MM.1S (cell line): ENCODE measurements around the gene CEP104.

ENCODE experiments used
- CTCF ChIP-seq: fragments of 300-600 bp; sonication (generic); IDR thresholded peaks from 2 replicates; pipeline ENCODE4 v1.5.1; 2016; ENCODE audit warnings: antibody characterized with exemption, low read length, mixed read lengths
- EZH2 ChIP-seq: fragments of 300-600 bp; sonication (generic); optimal IDR thresholded peaks from 2 replicates; pipeline ENCODE3; 2017; ENCODE audit warnings: low read depth, mild to moderate bottlenecking, antibody characterized with exemption, low read length, mixed read lengths
- EZH2phosphoT487 ChIP-seq: fragments of 300-600 bp; sonication (generic); IDR thresholded peaks from 2 replicates; pipeline ENCODE4 v1.6.1; 2018; ENCODE audit warnings: antibody characterized with exemption, low read length

GRCh38 chr1:3851292-3851691 is 5.7 kb downstream of the CEP104 start:
- no peak for TF ChIP-seq CTCF
- no peak for TF ChIP-seq EZH2
- no peak for TF ChIP-seq EZH2phosphoT487
